GM12878 (cell line): Measurements from ENCODE around the gene COL1A2. TPM values are rescaled to one million over a fixed set of nuclear protein-coding genes. Genes with fewer than 3 reads are reported as not detected.

Experiments
- ATAC-seq: fragments of 200-7000 bp; cut with Tn5 transposase; 3 replicates; pipeline ENCODE4 v1.9.1; 2020; ENCODE audit warnings: mild to moderate bottlenecking, moderate library complexity
- BruUV-seq: library from RNA; stranded (reverse); fragments of 400-500 nt; replicated peaks from 2 replicates; lab custom pipeline; 2021; lab: Mats Ljungman, UMichigan
- CTCF ChIA-PET: fragments of 300-600 bp; sonication (Branson Sonifier 250); formaldehyde crosslinking; extraction: SDS; loops from one replicate; lab custom pipeline; 2021; ENCODE audit warnings: inconsistent platforms; lab: Yijun Ruan, JAX
- POLR2A ChIA-PET: fragments of 350-600 bp; formaldehyde crosslinking; extraction: SDS; loops from one replicate; lab custom pipeline; 2021; ENCODE audit warnings: inconsistent platforms; lab: Charles Lee
- RAD21 ChIA-PET: fragments of 300-600 bp; sonication (Branson Sonifier 250); formaldehyde crosslinking; loops from one replicate; lab custom pipeline; 2023; ENCODE audit warnings: antibody characterized with exemption; ENCODE audit not compliant: unreplicated experiment; lab: Charles Lee
- SMC1A ChIA-PET: fragments of 300-600 bp; sonication (Branson Sonifier 250); formaldehyde crosslinking; loops from one replicate; lab custom pipeline; 2023; ENCODE audit not compliant: unreplicated experiment, uncharacterized antibody; lab: Charles Lee
- DNase-seq: peaks from one replicate; pipeline ENCODE4 v3.0.0-alpha.2; 2011; ENCODE audit warnings: low read depth, low spot score
- FAIRE-seq: peaks from 3 replicates; lab custom pipeline; 2011; peaks lifted over from hg19 to GRCh38; lab: Jason Lieb, UNC
- H2AFZ ChIP-seq: 2 replicates; pipeline ENCODE4 v1.6.0; 2011; ENCODE audit warnings: low read depth, low read length, control low read depth; ENCODE audit not compliant: control insufficient read depth
- H3K27ac ChIP-seq: 2 replicates; pipeline ENCODE4 v1.5.1; 2011; ENCODE audit warnings: control low read depth; ENCODE audit not compliant: control insufficient read depth, insufficient read depth
- H3K27me3 ChIP-seq, 2 experiments: replicated peaks in 1 of 2; 2 replicates each; pipeline versions ENCODE4 v1.6.0 to v1.6.1; 2011; ENCODE audit warnings: low read length in 1 of 2; ENCODE audit not compliant: control insufficient read depth in 2 of 2, insufficient read depth in 2 of 2
- H3K36me3 ChIP-seq, 2 experiments: 2 replicates each; pipeline ENCODE4 v1.5.1; 2011; ENCODE audit warnings: low read length in 1 of 2; ENCODE audit not compliant: control insufficient read depth in 2 of 2, insufficient read depth in 2 of 2
- H3K4me1 ChIP-seq: 2 replicates; pipeline ENCODE4 v1.6.1; 2011; ENCODE audit warnings: mild to moderate bottlenecking, low read length, moderate library complexity, mixed read lengths; ENCODE audit not compliant: control insufficient read depth, insufficient read depth
- H3K4me2 ChIP-seq: 2 replicates; pipeline ENCODE4 v1.6.0; 2011; ENCODE audit warnings: control low read depth; ENCODE audit not compliant: control insufficient read depth, insufficient read depth
- H3K4me3 ChIP-seq: fragments of 200-600 bp; sonication (generic); 2 replicates; pipeline ENCODE4 v1.5.1; 2016
- H3K79me2 ChIP-seq: 2 replicates; pipeline ENCODE4 v1.6.0; 2011; ENCODE audit warnings: low read length; ENCODE audit not compliant: control insufficient read depth, insufficient read depth
- H3K9ac ChIP-seq: 2 replicates; pipeline ENCODE4 v1.8.0; 2011; ENCODE audit warnings: low read length, control low read depth, mixed read lengths; ENCODE audit not compliant: control insufficient read depth, insufficient read depth
- H3K9me3 ChIP-seq: replicated peaks from 3 replicates; pipeline ENCODE4 v1.5.1; 2011; ENCODE audit warnings: mild to moderate bottlenecking, low read length; ENCODE audit not compliant: control insufficient read depth, insufficient read depth
- H4K20me1 ChIP-seq: 2 replicates; pipeline ENCODE4 v1.6.0; 2011; ENCODE audit not compliant: control insufficient read depth, insufficient read depth
- ASH2L ChIP-seq: fragments of 300-600, 200-600 bp; sonication (generic); IDR thresholded peaks from 2 replicates; pipeline ENCODE4 v1.6.1; 2017; ENCODE audit warnings: low read depth, mild to moderate bottlenecking, borderline replicate concordance
- CBX3 ChIP-seq: fragments of 200-600 bp; sonication (generic); IDR thresholded peaks from 2 replicates; pipeline ENCODE4 v1.6.1; 2016; ENCODE audit warnings: low read depth, borderline replicate concordance
- NFXL1 ChIP-seq: fragments of 450-650 bp; IDR thresholded peaks from 2 replicates; pipeline ENCODE4 v1.6.1; 2017; ENCODE audit warnings: antibody characterized with exemption, mild to moderate bottlenecking, borderline replicate concordance
- RUNX3 ChIP-seq: IDR thresholded peaks from 2 replicates; pipeline ENCODE4 v1.6.1; 2012; ENCODE audit warnings: low read length, inconsistent platforms
- TCF7 ChIP-seq: IDR thresholded peaks from 2 replicates; pipeline ENCODE4 v1.6.1; 2014; ENCODE audit warnings: antibody characterized with exemption, borderline replicate concordance
- WGBS: methylation state at CpG from one replicate; pipeline ENCODE4 v1.1.6; 2016; ENCODE audit warnings: low lambda C conversion rate; ENCODE audit not compliant: insufficient replicate concordance, insufficient coverage; ENCODE audit errors: missing lambda C conversion rate; 5-methylcytosine and 5-hydroxymethylcytosine counted together
- in situ Hi-C: fragments of 300-500 bp; cut with MboI; formaldehyde crosslinking; loops from 9 replicates; pipeline ENCODE4 v1.14.3; 2018; ENCODE audit warnings: mixed read lengths
- intact Hi-C: fragments of 100-400 bp; cut with micrococcal nuclease; formaldehyde crosslinking; loops from one replicate; pipeline ENCODE4 v1.14.2; 2022; ENCODE audit not compliant: unreplicated experiment
- polyA plus RNA-seq, 11 experiments: library from polyadenylated mRNA; depleted of rRNA in 4 of 11; unstranded in 6 of 11; stranded (reverse) in 5 of 11; fragments of >200 nt; fragmentation: Nextera tagmentation in 4 of 11; fragmentation: Illumina TruSeq in 1 of 11; extraction: Ambion mirVana in 4 of 11; extraction: Trizol in 1 of 11; gene quantifications; 1 replicate in 1 of 11; 2 replicates in 10 of 11; pipeline versions ENCODE4 v1.2.1 to v1.2.3, GENCODE V29; 2011 to 2016; ENCODE audit warnings: inconsistent platforms in 2 of 11, missing spikeins in 2 of 11, low read depth in 1 of 11
- total RNA-seq, 4 experiments: library from RNA; depleted of rRNA in 3 of 4; stranded (reverse); fragments of >200 nt in 3 of 4; fragmentation: Illumina TruSeq in 1 of 4; extraction: Trizol in 1 of 4; gene quantifications; 2 replicates each; pipeline versions ENCODE4 v1.2.1 to v1.2.3, GENCODE V29; 2013 to 2021
- TF ChIP-seq, protein P1 (sequence below): IDR thresholded peaks from 2 replicates; pipeline ENCODE4 v1.6.1; 2011; ENCODE audit warnings: borderline replicate concordance, low read depth, mild to moderate bottlenecking, moderate library complexity, low read length; ENCODE audit not compliant: insufficient read depth, poor library complexity, severe bottlenecking

The COL1A2 gene
- total and polyA plus RNA-seq, 10 of the 15 experiments (the other 5 are each of a cell fraction or from before 2014, with no cell fraction given), result 0.03 to 2.5 (median 0.76) TPM; not detected in 4

DNA sequence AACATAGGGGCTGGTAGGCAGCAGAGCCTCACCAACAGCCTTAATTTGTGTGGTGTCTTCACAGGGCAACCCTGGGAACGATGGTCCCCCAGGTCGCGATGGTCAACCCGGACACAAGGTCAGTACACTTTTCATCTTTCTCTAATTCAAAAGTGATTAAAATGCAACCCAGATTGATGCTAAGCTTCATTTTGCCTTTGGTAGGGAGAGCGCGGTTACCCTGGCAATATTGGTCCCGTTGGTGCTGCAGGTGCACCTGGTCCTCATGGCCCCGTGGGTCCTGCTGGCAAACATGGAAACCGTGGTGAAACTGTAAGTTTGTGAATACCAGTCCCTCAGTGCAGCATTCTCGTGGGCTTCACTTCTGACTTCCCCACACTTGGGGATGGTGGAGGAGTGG, 30.9 kb downstream of the COL1A2 start:
- SMC1A ChIA-PET, result no interaction called here
- no peak overlapping the region for H2AFZ ChIP-seq
- H3K36me3 ChIP-seq, result no peaks in the 10 kb centered on the region
- H3K4me2 ChIP-seq, result no peak overlapping the region
- CTCF ChIA-PET, result no interaction called here
- DNase-seq (no peak), FAIRE-seq (no peak), ATAC-seq (no peak)
- H3K9ac ChIP-seq, result no peak overlapping the region
- no peak overlapping the region for H3K4me3 ChIP-seq
- H3K79me2 ChIP-seq, result no peaks in the 10 kb centered on the region
- no peaks in the 10 kb centered on the region for H3K9me3 ChIP-seq
- BruUV-seq, result no TSS peak
- H3K4me1 ChIP-seq, result no peaks in the 10 kb centered on the region
- intact Hi-C loops, result no loop called here
- H4K20me1 ChIP-seq, result no peaks in the 10 kb centered on the region
- no peak overlapping the region for H3K27ac ChIP-seq
- TF ChIP-seq ASH2L, result no peak
- TF ChIP-seq, protein P1, sequence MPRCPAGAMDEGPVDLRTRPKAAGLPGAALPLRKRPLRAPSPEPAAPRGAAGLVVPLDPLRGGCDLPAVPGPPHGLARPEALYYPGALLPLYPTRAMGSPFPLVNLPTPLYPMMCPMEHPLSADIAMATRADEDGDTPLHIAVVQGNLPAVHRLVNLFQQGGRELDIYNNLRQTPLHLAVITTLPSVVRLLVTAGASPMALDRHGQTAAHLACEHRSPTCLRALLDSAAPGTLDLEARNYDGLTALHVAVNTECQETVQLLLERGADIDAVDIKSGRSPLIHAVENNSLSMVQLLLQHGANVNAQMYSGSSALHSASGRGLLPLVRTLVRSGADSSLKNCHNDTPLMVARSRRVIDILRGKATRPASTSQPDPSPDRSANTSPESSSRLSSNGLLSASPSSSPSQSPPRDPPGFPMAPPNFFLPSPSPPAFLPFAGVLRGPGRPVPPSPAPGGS, result no peak
- TF ChIP-seq CBX3, result no peak
- RAD21 ChIA-PET, result no interaction called here
- WGBS, result 51% methylated on average over 10 of the region's 10 CpGs
- in situ Hi-C loops, result loop anchor here (25.0 kb wide), 1 partner anchor 1262 kb away; no protein-coding TSS in a partner anchor
- no peaks in the 10 kb centered on the region for H3K27me3 ChIP-seq
- POLR2A ChIA-PET, result no interaction called here

DNA sequence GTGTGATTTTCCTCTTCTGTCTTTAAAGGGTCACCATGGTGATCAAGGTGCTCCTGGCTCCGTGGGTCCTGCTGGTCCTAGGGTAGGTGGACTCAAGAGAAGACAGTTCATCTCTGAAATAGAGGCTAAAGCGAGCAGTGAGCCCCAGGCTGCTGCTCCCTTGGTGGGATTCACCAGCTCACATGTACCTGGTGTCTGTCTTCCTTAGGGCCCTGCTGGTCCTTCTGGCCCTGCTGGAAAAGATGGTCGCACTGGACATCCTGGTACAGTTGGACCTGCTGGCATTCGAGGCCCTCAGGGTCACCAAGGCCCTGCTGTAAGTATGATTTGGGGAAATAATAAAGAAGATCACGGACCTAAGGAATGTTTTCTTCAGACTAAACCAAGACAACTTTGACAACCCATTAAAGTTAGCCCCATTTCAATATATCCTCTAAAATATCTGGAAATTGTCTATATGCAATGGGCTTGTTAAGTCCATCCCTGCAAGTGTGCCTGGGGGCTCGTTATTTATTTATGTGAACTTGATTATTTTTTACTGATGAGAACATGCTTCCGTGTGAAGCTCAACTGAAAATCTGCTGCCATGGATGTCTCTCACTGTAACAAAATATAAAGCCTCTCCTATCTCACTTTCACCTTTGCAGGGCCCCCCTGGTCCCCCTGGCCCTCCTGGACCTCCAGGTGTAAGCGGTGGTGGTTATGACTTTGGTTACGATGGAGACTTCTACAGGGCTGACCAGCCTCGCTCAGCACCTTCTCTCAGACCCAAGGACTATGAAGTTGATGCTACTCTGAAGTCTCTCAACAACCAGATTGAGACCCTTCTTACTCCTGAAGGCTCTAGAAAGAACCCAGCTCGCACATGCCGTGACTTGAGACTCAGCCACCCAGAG, 32.5 kb downstream of the COL1A2 start:
- Histone ChIP-seq H3K27me3 (no peaks in the 10 kb centered on the region), H3K4me1 (no peaks in the 10 kb centered on the region), H3K9me3 (no peaks in the 10 kb centered on the region), H4K20me1 (no peaks in the 10 kb centered on the region), H3K4me2 (no peak overlapping the region), H3K9ac (no peak overlapping the region), H3K27ac (no peak overlapping the region), H3K36me3 (no peaks in the 10 kb centered on the region), H3K79me2 (no peaks in the 10 kb centered on the region), H2AFZ (no peak overlapping the region), H3K4me3 (no peak overlapping the region)
- 31% methylated on average over 12 of the region's 12 CpGs for WGBS
- DNase-seq, result no peak
- RAD21 ChIA-PET, result no interaction called here
- no peak for TF ChIP-seq RUNX3
- TF ChIP-seq NFXL1, result no peak
- TF ChIP-seq TCF7, result no peak
- in situ Hi-C loops (loop anchor here (25.0 kb wide), 1 partner anchor 1260 kb away; no protein-coding TSS in a partner anchor), intact Hi-C loops (no loop called here)
- SMC1A ChIA-PET, result no interaction called here
- FAIRE-seq, result no peak
- BruUV-seq, result no TSS peak
- POLR2A ChIA-PET, result no interaction called here
- no peak for ATAC-seq
- CTCF ChIA-PET, result no interaction called here
